ENCODE data around the gene BABAM2. TPM values are rescaled to one million over a fixed set of nuclear protein-coding genes. Genes with fewer than 3 reads are reported as not detected.

BABAM2 gene
- total RNA-seq, 2 experiments from 2014 or later, result 19.7 to 33.2 TPM

DNA sequence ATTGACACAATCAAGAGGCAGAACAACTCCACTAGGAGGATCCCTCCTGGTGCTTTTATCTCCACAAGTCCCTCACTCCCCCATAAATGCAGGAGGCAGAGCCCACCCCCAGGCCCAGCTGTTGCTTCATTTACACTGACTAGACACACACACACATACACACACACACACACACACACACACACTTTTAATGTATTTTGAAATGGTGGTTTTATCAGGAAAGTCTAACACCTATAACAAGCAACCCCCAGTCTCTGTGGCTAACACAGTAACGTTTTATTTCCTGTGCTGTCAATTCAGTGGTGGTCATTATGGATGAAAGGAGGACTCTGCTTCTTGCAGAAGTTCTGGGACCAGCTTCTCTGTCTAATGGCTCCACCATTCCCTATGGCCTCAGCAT lies 376.8 kb downstream of the BABAM2 start:
- no peak overlapping the region for H3K4me3 ChIP-seq (ENCODE audit: low read depth, low read length, poor library complexity, severe bottlenecking)
- TF ChIP-seq EZH2phosphoT487 (IDR thresholded peaks at IDR 0.05; ENCODE audit: borderline replicate concordance, low read depth, low read length), result no peak
- TF ChIP-seq, protein P1, sequence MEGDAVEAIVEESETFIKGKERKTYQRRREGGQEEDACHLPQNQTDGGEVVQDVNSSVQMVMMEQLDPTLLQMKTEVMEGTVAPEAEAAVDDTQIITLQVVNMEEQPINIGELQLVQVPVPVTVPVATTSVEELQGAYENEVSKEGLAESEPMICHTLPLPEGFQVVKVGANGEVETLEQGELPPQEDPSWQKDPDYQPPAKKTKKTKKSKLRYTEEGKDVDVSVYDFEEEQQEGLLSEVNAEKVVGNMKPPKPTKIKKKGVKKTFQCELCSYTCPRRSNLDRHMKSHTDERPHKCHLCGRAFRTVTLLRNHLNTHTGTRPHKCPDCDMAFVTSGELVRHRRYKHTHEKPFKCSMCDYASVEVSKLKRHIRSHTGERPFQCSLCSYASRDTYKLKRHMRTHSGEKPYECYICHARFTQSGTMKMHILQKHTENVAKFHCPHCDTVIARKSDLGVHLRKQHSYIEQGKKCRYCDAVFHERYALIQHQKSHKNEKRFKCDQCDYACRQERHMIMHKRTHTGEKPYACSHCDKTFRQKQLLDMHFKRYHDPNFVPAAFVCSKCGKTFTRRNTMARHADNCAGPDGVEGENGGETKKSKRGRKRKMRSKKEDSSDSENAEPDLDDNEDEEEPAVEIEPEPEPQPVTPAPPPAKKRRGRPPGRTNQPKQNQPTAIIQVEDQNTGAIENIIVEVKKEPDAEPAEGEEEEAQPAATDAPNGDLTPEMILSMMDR (conservative IDR thresholded peaks at IDR 0.05; ENCODE audit: low read length), result no peak
- H3K36me3 ChIP-seq (ENCODE audit: insufficient read depth, low read length), result no peaks in the 10 kb centered on the region
- intact Hi-C loops (cut with micrococcal nuclease; ENCODE audit: unreplicated experiment), result no loop called here
- H3K4me2 ChIP-seq (ENCODE audit: low read length), result no peak overlapping the region
- H3K79me2 ChIP-seq (ENCODE audit: insufficient read depth, low read depth, low read length), result no peaks in the 10 kb centered on the region
- no peaks in the 10 kb centered on the region for H4K20me1 ChIP-seq (ENCODE audit: insufficient read depth, low read length)
- no peak overlapping the region for H2AFZ ChIP-seq (ENCODE audit: low read length)
- no peak overlapping the region for H3K27ac ChIP-seq (ENCODE audit: low read depth, low read length, poor library complexity, severe bottlenecking)
- CTCF ChIA-PET (ENCODE audit: unreplicated experiment), result no interaction called here
- no peak for DNase-seq (ENCODE audit: low spot score)
- no peaks in the 10 kb centered on the region for H3K9me2 ChIP-seq (ENCODE audit: insufficient read depth, low read length)
- POLR2A ChIA-PET, result no interaction called here
- no peaks in the 10 kb centered on the region for H3K4me1 ChIP-seq (ENCODE audit: insufficient read depth, low read length, poor library complexity, severe bottlenecking)
- no TSS peak for BruUV-seq (replicated peaks)
- no peaks in the 10 kb centered on the region for H3K9me3 ChIP-seq (ENCODE audit: low read length)

DNA sequence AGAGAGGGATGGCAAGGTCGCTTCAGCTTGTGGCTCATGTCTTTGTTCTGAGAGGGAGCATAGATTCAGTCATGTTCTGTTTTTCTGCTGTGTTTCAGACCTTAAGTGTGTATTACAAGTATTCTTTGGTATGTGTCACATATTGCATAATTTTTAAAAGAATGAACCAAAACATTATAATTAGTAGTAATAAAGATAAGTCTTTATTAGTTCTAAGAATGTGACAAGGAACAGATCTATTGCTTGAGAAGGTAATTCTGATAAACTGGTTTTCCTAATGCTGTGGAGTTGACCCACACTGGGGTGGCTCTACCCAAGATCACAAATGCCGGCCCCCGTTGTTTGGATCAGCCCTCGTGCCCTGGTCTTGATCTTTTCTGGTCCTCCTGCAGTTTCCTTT lies 377.9 kb downstream of the BABAM2 start:
- BruUV-seq (replicated peaks), result no TSS peak
- TF ChIP-seq EZH2phosphoT487 (IDR thresholded peaks at IDR 0.05; ENCODE audit: borderline replicate concordance, low read depth, low read length), result no peak
- TF ChIP-seq, protein P1 (conservative IDR thresholded peaks at IDR 0.05; ENCODE audit: low read length), result no peak
- no peaks in the 10 kb centered on the region for H3K9me3 ChIP-seq (ENCODE audit: low read length)
- POLR2A ChIA-PET, result no interaction called here
- no peak overlapping the region for H2AFZ ChIP-seq (ENCODE audit: low read length)
- no peaks in the 10 kb centered on the region for H3K4me1 ChIP-seq (ENCODE audit: insufficient read depth, low read length, poor library complexity, severe bottlenecking)
- no peaks in the 10 kb centered on the region for H4K20me1 ChIP-seq (ENCODE audit: insufficient read depth, low read length)
- no peaks in the 10 kb centered on the region for H3K36me3 ChIP-seq (ENCODE audit: insufficient read depth, low read length)
- no peak overlapping the region for H3K27ac ChIP-seq (ENCODE audit: low read depth, low read length, poor library complexity, severe bottlenecking)
- no peak overlapping the region for H3K4me3 ChIP-seq (ENCODE audit: low read depth, low read length, poor library complexity, severe bottlenecking)
- H3K79me2 ChIP-seq (ENCODE audit: insufficient read depth, low read depth, low read length), result no peaks in the 10 kb centered on the region
- CTCF ChIA-PET (ENCODE audit: unreplicated experiment), result no interaction called here
- H3K9me2 ChIP-seq (ENCODE audit: insufficient read depth, low read length), result no peaks in the 10 kb centered on the region
- intact Hi-C loops (cut with micrococcal nuclease; ENCODE audit: unreplicated experiment), result no loop called here
- H3K4me2 ChIP-seq (ENCODE audit: low read length), result no peak overlapping the region
- no peak for DNase-seq (ENCODE audit: low spot score)

DNA sequence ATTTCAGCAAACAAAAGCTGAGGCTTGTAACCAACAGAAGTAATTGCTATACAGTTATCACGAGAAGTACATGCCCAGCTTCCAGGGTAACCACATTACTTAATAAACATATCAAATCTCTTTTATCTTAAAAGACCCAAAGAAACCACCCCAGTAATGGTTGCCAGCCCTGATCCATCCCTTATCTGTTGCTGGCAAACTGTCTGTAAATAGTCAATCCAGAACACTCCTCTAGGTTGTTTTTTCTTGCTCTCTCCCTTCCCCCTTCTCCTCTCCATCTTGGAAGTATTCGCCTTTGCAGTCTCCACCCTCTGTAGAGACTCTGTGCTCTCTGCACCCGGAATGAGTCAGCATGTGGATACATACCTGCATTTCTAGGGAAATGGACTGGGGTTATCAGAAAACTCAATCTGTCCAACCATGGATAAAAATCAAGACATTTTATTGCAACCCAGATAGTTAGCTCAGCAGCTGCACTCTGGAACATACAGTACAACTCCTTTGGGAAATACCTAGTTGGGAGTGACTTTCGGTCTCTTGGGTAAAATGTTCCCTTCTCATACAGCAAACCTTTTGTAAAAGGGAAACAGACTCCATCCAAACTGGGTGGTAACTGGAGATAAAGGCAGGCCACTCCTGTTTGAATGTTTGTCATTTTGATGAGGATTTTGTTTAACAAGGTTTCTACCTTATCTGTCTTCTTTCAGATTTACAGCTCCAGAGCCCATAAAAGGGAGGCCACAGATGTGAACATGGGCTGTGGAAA lies 378.7 kb downstream of the BABAM2 start:
- no peaks in the 10 kb centered on the region for H3K9me2 ChIP-seq (ENCODE audit: insufficient read depth, low read length)
- no TSS peak for BruUV-seq (replicated peaks)
- no peak overlapping the region for H3K27ac ChIP-seq (ENCODE audit: low read depth, low read length, poor library complexity, severe bottlenecking)
- no peak overlapping the region for H3K4me2 ChIP-seq (ENCODE audit: low read length)
- no peaks in the 10 kb centered on the region for H4K20me1 ChIP-seq (ENCODE audit: insufficient read depth, low read length)
- ChIA-PET CTCF (ENCODE audit: unreplicated experiment) (no interaction called here), POLR2A (no interaction called here)
- intact Hi-C loops (cut with micrococcal nuclease; ENCODE audit: unreplicated experiment), result no loop called here
- no peak overlapping the region for H3K4me3 ChIP-seq (ENCODE audit: low read depth, low read length, poor library complexity, severe bottlenecking)
- H3K4me1 ChIP-seq (ENCODE audit: insufficient read depth, low read length, poor library complexity, severe bottlenecking), result no peaks in the 10 kb centered on the region
- H2AFZ ChIP-seq (ENCODE audit: low read length), result no peak overlapping the region
- no peaks in the 10 kb centered on the region for H3K9me3 ChIP-seq (ENCODE audit: low read length)
- DNase-seq (ENCODE audit: low spot score), result no peak
- H3K36me3 ChIP-seq (ENCODE audit: insufficient read depth, low read length), result no peaks in the 10 kb centered on the region
- TF ChIP-seq, protein P1 (conservative IDR thresholded peaks at IDR 0.05; ENCODE audit: low read length), result no peak
- TF ChIP-seq EZH2phosphoT487 (IDR thresholded peaks at IDR 0.05; ENCODE audit: borderline replicate concordance, low read depth, low read length), result no peak
- no peaks in the 10 kb centered on the region for H3K79me2 ChIP-seq (ENCODE audit: insufficient read depth, low read depth, low read length)
